ENCODE results near the gene SCNN1B.
"Not testable (repeated sequence)": the region's sequence is repeated elsewhere in the genome, so short reads cannot be mapped to it uniquely, and the experiment has no call there.

The SCNN1B gene

GRCh38 chr16:23302045-23302956 lies at the start of gene SCNN1B:
SCNN1B (plus strand) TSS chr16:23302302; CDS start chr16:23348600, 46,298 bp downstream.
- in situ Hi-C loops (cut with MboI; ENCODE audit: low sequenced_read_pairs, unreplicated experiment): no loop called here
- TF ChIP-seq CTCF (IDR thresholded peaks at IDR 0.05; ENCODE audit: borderline replicate concordance, control extremely low read depth, extremely low read depth, insufficient read depth, missing control alignments): no peak

GRCh38 chr16:23252310-23252709 lies 49.8 kb upstream of the SCNN1B start:
- in situ Hi-C loops (cut with MboI; ENCODE audit: low sequenced_read_pairs, unreplicated experiment): no loop called here
- TF ChIP-seq CTCF (IDR thresholded peaks at IDR 0.05; ENCODE audit: borderline replicate concordance, control extremely low read depth, extremely low read depth, insufficient read depth, missing control alignments): no peak
- no peak for DNase-seq (ENCODE audit: low spot score)

More at GRCh38 chr16:23302045-23302956, at the start of gene SCNN1B:
- peak; percentile 59 for DNase-seq (ENCODE audit: low spot score)

- in situ Hi-C loops (cut with MboI; ENCODE audit: low sequenced_read_pairs, unreplicated experiment); DNase-seq (ENCODE audit: low spot score): not testable (repeated sequence)
Measured at GRCh38 chr16:23253650-23254049, 48.5 kb upstream of the SCNN1B start.

GRCh38 chr16:23254338-23254737 lies 47.8 kb upstream of the SCNN1B start:
- DNase-seq (ENCODE audit: low spot score): no peak
- no peak for TF ChIP-seq CTCF (IDR thresholded peaks at IDR 0.05; ENCODE audit: borderline replicate concordance, control extremely low read depth, extremely low read depth, insufficient read depth, missing control alignments)
- in situ Hi-C loops (cut with MboI; ENCODE audit: low sequenced_read_pairs, unreplicated experiment): no loop called here

- TF ChIP-seq CTCF (IDR thresholded peaks at IDR 0.05; ENCODE audit: borderline replicate concordance, control extremely low read depth, extremely low read depth, insufficient read depth, missing control alignments): no peak
- in situ Hi-C loops (cut with MboI; ENCODE audit: low sequenced_read_pairs, unreplicated experiment): no loop called here
- no peak for DNase-seq (ENCODE audit: low spot score)
Measured at GRCh38 chr16:23255000-23255399, 47.1 kb upstream of the SCNN1B start.

- in situ Hi-C loops (cut with MboI; ENCODE audit: low sequenced_read_pairs, unreplicated experiment): no loop called here
- no peak for TF ChIP-seq CTCF (IDR thresholded peaks at IDR 0.05; ENCODE audit: borderline replicate concordance, control extremely low read depth, extremely low read depth, insufficient read depth, missing control alignments)
- no peak for DNase-seq (ENCODE audit: low spot score)
Measured at GRCh38 chr16:23256440-23256839, 45.7 kb upstream of the SCNN1B start.

- in situ Hi-C loops (cut with MboI; ENCODE audit: low sequenced_read_pairs, unreplicated experiment): no loop called here
- no peak for TF ChIP-seq CTCF (IDR thresholded peaks at IDR 0.05; ENCODE audit: borderline replicate concordance, control extremely low read depth, extremely low read depth, insufficient read depth, missing control alignments)
- DNase-seq (ENCODE audit: low spot score): no peak
Measured at GRCh38 chr16:23257682-23258081, 44.4 kb upstream of the SCNN1B start.
